GM12878 (cell line): ENCODE measurements around the gene WASF2. TPM values are rescaled to one million over a fixed set of nuclear protein-coding genes. Genes with fewer than 3 reads are reported as not detected.

ENCODE experiments used
- BACH1 ChIP-seq: fragments of 450-650 bp; IDR thresholded peaks from 2 replicates; pipeline ENCODE4 v1.6.1; 2017; ENCODE audit warnings: mild to moderate bottlenecking, borderline replicate concordance
- BHLHE40 ChIP-seq, 2 experiments: fragments of 450-650 bp in 1 of 2; IDR thresholded peaks; 2 replicates each; pipeline ENCODE4 v1.6.1; 2011 to 2017; ENCODE audit warnings: low read depth in 2 of 2, borderline replicate concordance in 1 of 2, improper control_type of control experiment in 1 of 2, low read length in 1 of 2, mild to moderate bottlenecking in 1 of 2
- CHD2 ChIP-seq: IDR thresholded peaks from 2 replicates; pipeline ENCODE4 v1.6.1; 2011; ENCODE audit warnings: low read depth, low read length, improper control_type of control experiment, borderline replicate concordance
- FOXM1 ChIP-seq: IDR thresholded peaks from 2 replicates; pipeline ENCODE4 v1.6.1; 2012; ENCODE audit warnings: low read depth, mild to moderate bottlenecking, inconsistent platforms, low read length, moderate library complexity
- GATAD2B ChIP-seq: fragments of 450-650 bp; conservative IDR thresholded peaks from 2 replicates; pipeline ENCODE4 v1.6.1; 2017; ENCODE audit warnings: low read depth, mild to moderate bottlenecking, moderate library complexity
- LARP7 ChIP-seq: fragments of 450-650 bp; IDR thresholded peaks from 2 replicates; pipeline ENCODE4 v1.6.1; 2017; ENCODE audit warnings: mild to moderate bottlenecking
- MXI1 ChIP-seq: fragments of 150-350 bp; IDR thresholded peaks from 2 replicates; pipeline ENCODE4 v1.6.1; 2011; ENCODE audit warnings: low read depth, mild to moderate bottlenecking, inconsistent platforms, low read length, improper control_type of control experiment
- MYB ChIP-seq: fragments of 150-350 bp; IDR thresholded peaks from 2 replicates; pipeline ENCODE4 v1.6.1; 2014; ENCODE audit warnings: mild to moderate bottlenecking, low read depth, low read length, borderline replicate concordance
- NR2C2 ChIP-seq: IDR thresholded peaks from 2 replicates; pipeline ENCODE4 v1.6.1; 2011; ENCODE audit warnings: borderline replicate concordance, low read depth; ENCODE audit not compliant: control insufficient read depth, insufficient read length
- polyA plus RNA-seq, 11 experiments: library from polyadenylated mRNA; depleted of rRNA in 4 of 11; unstranded in 6 of 11; stranded (reverse) in 5 of 11; fragments of >200 nt; fragmentation: Nextera tagmentation in 4 of 11; fragmentation: Illumina TruSeq in 1 of 11; extraction: Ambion mirVana in 4 of 11; extraction: Trizol in 1 of 11; gene quantifications; 1 replicate in 1 of 11; 2 replicates in 10 of 11; pipeline versions ENCODE4 v1.2.1 to v1.2.3, GENCODE V29; 2011 to 2016; ENCODE audit warnings: inconsistent platforms in 2 of 11, missing spikeins in 2 of 11, low read depth in 1 of 11
- total RNA-seq, 4 experiments: library from RNA; depleted of rRNA in 3 of 4; stranded (reverse); fragments of >200 nt in 3 of 4; fragmentation: Illumina TruSeq in 1 of 4; extraction: Trizol in 1 of 4; gene quantifications; 2 replicates each; pipeline versions ENCODE4 v1.2.1 to v1.2.3, GENCODE V29; 2013 to 2021
- TF ChIP-seq, protein P1 (sequence below): fragments of 450-650 bp; IDR thresholded peaks from 2 replicates; pipeline ENCODE4 v1.6.1; 2017; ENCODE audit warnings: mild to moderate bottlenecking, moderate library complexity

The WASF2 gene
- total and polyA plus RNA-seq, 10 of the 15 experiments (the other 5 are each of a cell fraction or from before 2014, with no cell fraction given) = 7.0 to 111 (median 37.1) TPM

DNA sequence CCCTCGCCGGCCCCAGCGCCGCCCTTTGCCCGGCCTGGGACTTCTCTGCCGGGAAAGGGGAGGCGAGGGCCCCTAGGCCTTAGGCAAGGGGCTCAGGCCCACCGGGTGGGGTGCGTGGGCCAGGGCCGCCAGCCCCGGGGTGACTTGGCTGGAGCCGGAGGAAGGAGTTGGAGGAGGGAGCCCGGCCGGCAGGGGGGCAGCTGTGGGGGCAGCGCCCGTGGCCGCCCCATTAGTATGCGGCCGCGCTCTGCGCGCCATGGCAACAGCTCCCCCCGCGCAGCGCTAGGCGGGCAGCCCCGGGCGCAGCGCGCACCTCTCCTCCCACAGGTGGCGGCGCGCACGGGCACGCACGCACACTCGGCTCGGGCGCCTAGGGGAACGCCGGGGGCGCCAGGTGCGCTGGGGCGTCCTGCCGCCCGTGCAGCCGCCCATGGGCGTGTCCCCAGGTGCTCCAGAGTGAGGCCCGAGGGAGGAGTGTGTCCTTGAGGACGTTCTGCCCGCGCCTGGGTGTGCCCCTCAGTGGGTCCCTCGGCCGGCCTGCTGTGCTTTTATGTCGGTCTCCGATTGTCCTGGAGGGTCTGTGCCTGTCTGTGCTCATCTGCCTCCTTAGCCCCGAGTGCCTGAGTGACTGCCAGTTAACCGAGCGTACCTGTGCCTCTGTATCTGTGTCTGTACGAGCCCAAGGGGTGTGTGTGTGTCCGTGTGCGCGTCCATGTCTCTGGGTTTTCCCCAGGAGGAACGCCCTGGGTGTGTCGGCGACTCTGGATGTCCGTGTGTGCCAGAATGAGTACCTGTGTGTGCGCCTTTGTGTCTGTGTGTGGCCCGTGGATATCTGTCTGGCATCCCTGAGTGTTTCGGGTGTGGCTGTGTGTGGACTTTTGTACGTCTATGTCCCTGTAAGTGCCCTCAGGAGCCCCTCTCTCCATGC lies 38.2 kb upstream of the WASF2 start (continued):
- TF ChIP-seq, protein P1, sequence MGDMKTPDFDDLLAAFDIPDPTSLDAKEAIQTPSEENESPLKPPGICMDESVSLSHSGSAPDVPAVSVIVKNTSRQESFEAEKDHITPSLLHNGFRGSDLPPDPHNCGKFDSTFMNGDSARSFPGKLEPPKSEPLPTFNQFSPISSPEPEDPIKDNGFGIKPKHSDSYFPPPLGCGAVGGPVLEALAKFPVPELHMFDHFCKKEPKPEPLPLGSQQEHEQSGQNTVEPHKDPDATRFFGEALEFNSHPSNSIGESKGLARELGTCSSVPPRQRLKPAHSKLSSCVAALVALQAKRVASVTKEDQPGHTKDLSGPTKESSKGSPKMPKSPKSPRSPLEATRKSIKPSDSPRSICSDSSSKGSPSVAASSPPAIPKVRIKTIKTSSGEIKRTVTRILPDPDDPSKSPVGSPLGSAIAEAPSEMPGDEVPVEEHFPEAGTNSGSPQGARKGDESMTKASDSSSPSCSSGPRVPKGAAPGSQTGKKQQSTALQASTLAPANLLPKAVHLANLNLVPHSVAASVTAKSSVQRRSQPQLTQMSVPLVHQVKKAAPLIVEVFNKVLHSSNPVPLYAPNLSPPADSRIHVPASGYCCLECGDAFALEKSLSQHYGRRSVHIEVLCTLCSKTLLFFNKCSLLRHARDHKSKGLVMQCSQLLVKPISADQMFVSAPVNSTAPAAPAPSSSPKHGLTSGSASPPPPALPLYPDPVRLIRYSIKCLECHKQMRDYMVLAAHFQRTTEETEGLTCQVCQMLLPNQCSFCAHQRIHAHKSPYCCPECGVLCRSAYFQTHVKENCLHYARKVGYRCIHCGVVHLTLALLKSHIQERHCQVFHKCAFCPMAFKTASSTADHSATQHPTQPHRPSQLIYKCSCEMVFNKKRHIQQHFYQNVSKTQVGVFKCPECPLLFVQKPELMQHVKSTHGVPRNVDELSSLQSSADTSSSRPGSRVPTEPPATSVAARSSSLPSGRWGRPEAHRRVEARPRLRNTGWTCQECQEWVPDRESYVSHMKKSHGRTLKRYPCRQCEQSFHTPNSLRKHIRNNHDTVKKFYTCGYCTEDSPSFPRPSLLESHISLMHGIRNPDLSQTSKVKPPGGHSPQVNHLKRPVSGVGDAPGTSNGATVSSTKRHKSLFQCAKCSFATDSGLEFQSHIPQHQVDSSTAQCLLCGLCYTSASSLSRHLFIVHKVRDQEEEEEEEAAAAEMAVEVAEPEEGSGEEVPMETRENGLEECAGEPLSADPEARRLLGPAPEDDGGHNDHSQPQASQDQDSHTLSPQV = no peak
- TF ChIP-seq CHD2 (0 out of 2 replicates have a peak, but pooled peaks have one; percentile 8), LARP7 (peak; percentile 79), GATAD2B (peak; percentile 85), NR2C2 (no peak), MXI1 (peak; percentile 18; the same call in 1 of the 2 replicates), BACH1 (0 out of 2 replicates have a peak, but pooled peaks have one; percentile 23), BHLHE40 (IDR thresholded peaks at IDR 0.05; ENCODE audit: borderline replicate concordance in 1 of 2, low read depth in 2 of 2, low read length in 1 of 2) (peak; percentile 55 to 92; a peak in 2 of 4 replicates), MYB (no peak), FOXM1 (no peak)
- TF ChIP-seq, all 136 proteins: peak for 15
